ENCODE data around the gene TMEM51. TPM values are rescaled to one million over a fixed set of nuclear protein-coding genes. Genes with fewer than 3 reads are reported as not detected.

The TMEM51 gene
- total and polyA plus RNA-seq, 2 of the 13 experiments (the other 11 are each of a cell fraction or from before 2014, with no cell fraction given) = 12.2 to 22.3 TPM

- H3K9ac ChIP-seq (ENCODE audit: insufficient read depth, low read depth, low read length) = no peak overlapping the region
- 14% methylated on average over 2 of the region's 2 CpGs for WGBS (ENCODE audit: low lambda C conversion rate)
- H3K79me2 ChIP-seq (ENCODE audit: insufficient read depth, low read length) = no peaks in the 10 kb centered on the region
- ChIA-PET POLR2A (no interaction called here), CTCF (ENCODE audit: low intra/inter-chr PET ratio, low total read pairs) (interaction anchor here (0.9 to 1.2 kb wide), 2 partner anchors 43 to 193 kb away, joined by 3 read pairs; partner anchors contain the start of gene TMEM51)
- H3K4me1 ChIP-seq (ENCODE audit: insufficient read depth, low read length) = peaks cover 22% of the 10 kb centered on the region
- intact Hi-C loops (cut with micrococcal nuclease; ENCODE audit: unreplicated experiment) = loop anchor here (1.0 kb wide), 1 partner anchor 193 kb away; no protein-coding TSS in a partner anchor
- no peak overlapping the region for H3K4me2 ChIP-seq (ENCODE audit: low read depth, low read length)
- ATAC-seq (peak; percentile 71), FAIRE-seq (peak; percentile 52), DNase-seq (ENCODE audit: low spot score) (peak; percentile 34)
- no peaks in the 10 kb centered on the region for H3K36me3 ChIP-seq (replicated peaks in 1 of 2; ENCODE audit: control insufficient read depth in 1 of 2, insufficient read depth in 2 of 2, low read length in 2 of 2)
- no peaks in the 10 kb centered on the region for H3K9me3 ChIP-seq (ENCODE audit: low read length)
- no peak overlapping the region for H3K27ac ChIP-seq (ENCODE audit: extremely low read length, insufficient read depth, low read length)
- H4K20me1 ChIP-seq (ENCODE audit: insufficient read depth, low read length) = peaks cover 4% of the 10 kb centered on the region; the same call in 1 of the 2 replicates
- H3K27me3 ChIP-seq (ENCODE audit: control insufficient read depth in 1 of 2, insufficient read depth in 2 of 2, low read length in 2 of 2) = no peaks in the 10 kb centered on the region
- H3K4me3 ChIP-seq (replicated peaks in 1 of 3; ENCODE audit: insufficient read depth in 1 of 3, low read depth in 2 of 3, low read length in 3 of 3) = no peak overlapping the region
- TF ChIP-seq STAG1 (CRISPR knock-in tag; IDR thresholded peaks at IDR 0.05) (peak; percentile 67), SMC3 (IDR thresholded peaks at IDR 0.05; ENCODE audit: low read length) (peak; percentile 25; the same call in 1 of the 2 replicates), ZNF839 (CRISPR knock-in tag; IDR thresholded peaks at IDR 0.05; ENCODE audit: borderline replicate concordance) (no peak), CTCF (CRISPR knock-in tag; IDR thresholded peaks at IDR 0.05) (peak; percentile 61)
- in situ Hi-C loops (cut with HindIII; ENCODE audit: extremely low pct_ligation_motif_present, low pct_unique_long_range_greater_than_20kb) = no loop called here
- BruUV-seq (replicated peaks) = no TSS peak
- no peak overlapping the region for H2AFZ ChIP-seq (ENCODE audit: low read length)
These were observed 42.7 kb upstream of the TMEM51 start for GRCh38 chr1:15110867-15111230.

- no peak for FAIRE-seq
- CTCF ChIA-PET (ENCODE audit: low intra/inter-chr PET ratio, low total read pairs) = no interaction called here
- WGBS (ENCODE audit: low lambda C conversion rate) = 79% methylated on average over 5 of the region's 5 CpGs
- ATAC-seq = no peak
- Histone ChIP-seq H3K9ac (ENCODE audit: insufficient read depth, low read depth, low read length) (no peak overlapping the region), H3K4me3 (replicated peaks in 1 of 3; ENCODE audit: insufficient read depth in 1 of 3, low read depth in 2 of 3, low read length in 3 of 3) (no peak overlapping the region), H3K79me2 (ENCODE audit: insufficient read depth, low read length) (no peaks in the 10 kb centered on the region), H3K36me3 (replicated peaks in 1 of 2; ENCODE audit: control insufficient read depth in 1 of 2, insufficient read depth in 2 of 2, low read length in 2 of 2) (no peaks in the 10 kb centered on the region), H3K27me3 (ENCODE audit: control insufficient read depth in 1 of 2, insufficient read depth in 2 of 2, low read length in 2 of 2) (no peaks in the 10 kb centered on the region), H2AFZ (ENCODE audit: low read length) (no peak overlapping the region), H4K20me1 (ENCODE audit: insufficient read depth, low read length) (peaks cover 4% of the 10 kb centered on the region; the same call in 1 of the 2 replicates), H3K27ac (ENCODE audit: extremely low read length, insufficient read depth, low read length) (no peak overlapping the region), H3K9me3 (ENCODE audit: low read length) (no peaks in the 10 kb centered on the region), H3K4me1 (ENCODE audit: insufficient read depth, low read length) (peaks cover 22% of the 10 kb centered on the region), H3K4me2 (ENCODE audit: low read depth, low read length) (no peak overlapping the region)
- POLR2A ChIA-PET = no interaction called here
- DNase-seq (ENCODE audit: low spot score) = no peak
- intact Hi-C loops (cut with micrococcal nuclease; ENCODE audit: unreplicated experiment) = no loop called here
- no TSS peak for BruUV-seq (replicated peaks)
- in situ Hi-C loops (cut with HindIII; ENCODE audit: extremely low pct_ligation_motif_present, low pct_unique_long_range_greater_than_20kb) = no loop called here
- TF ChIP-seq ARNT (IDR thresholded peaks at IDR 0.05) = no peak
- TF ChIP-seq NRL (CRISPR knock-in tag; IDR thresholded peaks at IDR 0.05; ENCODE audit: borderline replicate concordance) = no peak
- no peak for TF ChIP-seq ZNF570 (CRISPR knock-in tag; IDR thresholded peaks at IDR 0.05; ENCODE audit: borderline replicate concordance)
- no peak for TF ChIP-seq MLXIP (CRISPR knock-in tag; IDR thresholded peaks at IDR 0.05; ENCODE audit: borderline replicate concordance)
- TF ChIP-seq BCLAF1 (IDR thresholded peaks at IDR 0.05) = no peak
- TF ChIP-seq NR1H2 (CRISPR knock-in tag; IDR thresholded peaks at IDR 0.05; ENCODE audit: borderline replicate concordance, low read depth) = no peak
- no peak for TF ChIP-seq RNF2 (conservative IDR thresholded peaks at IDR 0.05; ENCODE audit: low read depth)
- TF ChIP-seq ZNF652 (CRISPR knock-in tag; IDR thresholded peaks at IDR 0.05; ENCODE audit: borderline replicate concordance, low read depth) = no peak
These were observed 40.4 kb upstream of the TMEM51 start for GRCh38 chr1:15113146-15113545.
